ENCODE measurements around the gene MAPK8. TPM values are rescaled to one million over a fixed set of nuclear protein-coding genes. Genes with fewer than 3 reads are reported as not detected.

MAPK8 gene
- total RNA-seq, 1 experiment from 2014 or later: 111 TPM

GRCh38 chr10:48284811-48285210, 21.7 kb upstream of the MAPK8 start:
- Histone ChIP-seq H3K27ac (no peak overlapping the region), H3K9me3 (replicated peaks) (peaks cover 10% of the 10 kb centered on the region), H3K4me3 (no peak overlapping the region), H3K36me3 (no peaks in the 10 kb centered on the region), H3K4me1 (replicated peaks) (0 out of 2 replicates have a peak, but pooled peaks cover 4% of the 10 kb centered on the region), H3K27me3 (replicated peaks) (no peaks in the 10 kb centered on the region)
- no peak for DNase-seq (ENCODE audit: low read depth in 1 of 2, low spot score in 2 of 2)

DNA sequence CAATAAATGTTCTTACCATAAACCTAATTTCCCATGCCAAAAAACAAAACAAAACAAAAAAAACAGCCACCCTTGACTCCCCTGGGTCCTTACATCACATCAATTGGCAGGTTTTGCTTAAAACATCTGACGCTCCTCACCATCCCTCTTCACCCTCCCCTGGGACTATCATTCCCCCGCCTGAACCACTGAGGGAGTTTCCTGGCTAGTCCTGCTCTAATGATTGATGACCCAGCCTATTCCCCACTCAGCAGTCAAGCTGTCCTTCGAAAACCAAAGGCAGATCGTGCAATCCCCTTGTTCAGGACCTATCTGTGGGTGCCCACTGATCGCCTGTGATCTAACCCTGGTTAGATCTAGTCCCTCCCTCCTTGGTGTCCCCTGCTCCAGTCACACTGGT, 20.8 kb upstream of the MAPK8 start:
- no peak for DNase-seq (ENCODE audit: low read depth in 1 of 2, low spot score in 2 of 2)
- H3K4me1 ChIP-seq (replicated peaks): 0 out of 2 replicates have a peak, but pooled peaks cover 5% of the 10 kb centered on the region
- H3K36me3 ChIP-seq: no peaks in the 10 kb centered on the region
- no peaks in the 10 kb centered on the region for H3K27me3 ChIP-seq (replicated peaks)
- H3K9me3 ChIP-seq (replicated peaks): peaks cover 10% of the 10 kb centered on the region
- H3K4me3 ChIP-seq: no peak overlapping the region
- H3K27ac ChIP-seq: no peak overlapping the region

- no peaks in the 10 kb centered on the region for H3K36me3 ChIP-seq
- peaks cover 10% of the 10 kb centered on the region for H3K9me3 ChIP-seq (replicated peaks)
- H3K4me1 ChIP-seq (replicated peaks): 0 out of 2 replicates have a peak, but pooled peaks cover 5% of the 10 kb centered on the region
- H3K4me3 ChIP-seq: no peak overlapping the region
- H3K27me3 ChIP-seq (replicated peaks): no peaks in the 10 kb centered on the region
- no peak for DNase-seq (ENCODE audit: low read depth in 1 of 2, low spot score in 2 of 2)
- H3K27ac ChIP-seq: no peak overlapping the region
Measured at GRCh38 chr10:48286356-48286755, 20.1 kb upstream of the MAPK8 start.

DNA sequence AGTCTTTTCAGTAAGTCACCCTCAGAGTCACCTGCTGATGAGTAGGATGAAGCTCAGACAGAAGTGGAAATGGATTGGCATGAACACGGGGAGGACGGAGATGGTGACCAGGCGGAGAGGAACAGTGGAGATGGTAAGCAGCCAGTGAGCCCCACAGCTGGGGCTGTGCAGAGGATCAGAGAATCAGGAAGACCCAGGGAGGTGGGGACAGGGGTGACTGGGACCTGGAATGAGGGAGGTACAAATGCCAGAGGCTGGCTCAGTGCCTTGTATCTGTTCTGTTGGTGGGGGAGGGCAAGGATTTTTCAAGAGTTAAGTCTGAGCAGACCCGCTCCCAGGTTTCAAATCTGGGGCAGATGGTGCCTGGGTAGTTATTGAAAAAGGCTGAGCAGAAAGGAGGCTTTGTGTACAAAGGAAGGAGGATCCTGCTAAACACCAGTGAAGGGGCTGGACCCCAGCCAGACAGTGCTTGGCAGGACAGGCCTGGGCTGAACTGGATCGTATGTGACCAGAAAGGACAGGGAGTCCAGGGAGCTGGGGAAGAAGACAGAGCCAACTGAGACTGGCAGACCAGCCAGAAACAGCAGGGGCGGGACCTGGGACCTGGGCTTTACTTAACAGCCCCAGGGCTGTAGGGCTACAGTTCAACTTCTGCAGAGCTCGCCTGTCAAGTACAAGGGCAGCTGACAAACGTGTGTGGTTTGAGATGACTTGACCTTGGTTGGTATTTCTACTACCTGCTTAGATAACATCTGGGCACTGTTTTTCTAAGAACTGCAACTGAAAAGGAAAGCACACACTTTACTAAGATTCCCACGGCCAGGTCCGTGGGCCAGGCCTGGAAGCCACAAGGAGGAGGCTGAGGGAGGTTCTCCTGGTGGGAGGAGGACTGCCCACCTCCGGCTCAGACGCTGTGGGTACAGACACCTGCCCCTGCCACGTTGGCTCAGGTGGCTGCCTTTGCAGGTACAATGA, 18.8 kb upstream of the MAPK8 start:
- H3K36me3 ChIP-seq: no peaks in the 10 kb centered on the region
- H3K4me1 ChIP-seq (replicated peaks): 0 out of 2 replicates have a peak, but pooled peaks cover 5% of the 10 kb centered on the region
- no peak overlapping the region for H3K27ac ChIP-seq
- H3K27me3 ChIP-seq (replicated peaks): no peaks in the 10 kb centered on the region
- DNase-seq (ENCODE audit: low read depth in 1 of 2, low spot score in 2 of 2): no peak
- no peak overlapping the region for H3K4me3 ChIP-seq
- H3K9me3 ChIP-seq (replicated peaks): 0 out of 2 replicates have a peak, but pooled peaks cover 4% of the 10 kb centered on the region

- DNase-seq (ENCODE audit: low read depth in 1 of 2, low spot score in 2 of 2): no peak
- Histone ChIP-seq H3K4me3 (no peak overlapping the region), H3K4me1 (replicated peaks) (0 out of 2 replicates have a peak, but pooled peaks cover 5% of the 10 kb centered on the region), H3K27ac (no peak overlapping the region), H3K27me3 (replicated peaks) (no peaks in the 10 kb centered on the region), H3K9me3 (replicated peaks) (0 out of 2 replicates have a peak, but pooled peaks cover 4% of the 10 kb centered on the region), H3K36me3 (no peaks in the 10 kb centered on the region)
Measured at GRCh38 chr10:48288661-48289060, 17.8 kb upstream of the MAPK8 start.

DNA sequence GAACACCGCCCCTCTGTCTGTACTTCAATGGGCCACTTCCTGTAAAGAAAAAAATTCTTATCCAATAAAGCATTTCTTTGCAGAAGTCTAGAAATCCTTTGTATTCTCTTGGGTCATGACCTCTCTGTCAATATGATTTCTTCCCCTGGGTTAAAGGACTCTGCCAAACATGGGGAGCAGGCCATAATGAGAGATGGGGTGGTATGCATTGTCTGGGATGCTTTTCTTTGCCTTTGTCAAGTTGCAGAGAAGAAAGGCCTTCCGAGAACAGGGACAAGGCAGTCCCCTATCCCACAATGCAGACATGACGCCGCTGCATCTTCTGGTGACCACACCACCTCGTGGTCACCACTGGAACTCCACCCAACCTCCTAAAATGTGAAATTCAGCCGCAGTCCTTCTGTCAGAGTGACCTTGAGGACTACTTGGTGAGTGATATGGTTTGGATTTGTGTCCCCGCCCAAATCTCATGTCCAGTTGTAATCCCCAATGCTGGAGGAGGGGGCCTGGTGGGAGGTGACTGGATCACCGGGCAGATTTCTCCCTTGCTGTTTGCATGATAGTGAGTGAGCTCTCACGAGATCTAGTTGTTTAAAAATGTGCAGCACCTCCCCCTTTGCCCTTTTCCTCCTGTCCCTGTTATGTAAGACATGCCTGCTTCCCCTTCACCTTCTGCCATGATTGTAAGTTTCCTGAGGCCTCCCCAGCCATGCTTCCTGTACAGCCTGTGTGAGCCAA, 16.8 kb upstream of the MAPK8 start:
- H3K27me3 ChIP-seq (replicated peaks): no peaks in the 10 kb centered on the region
- H3K4me3 ChIP-seq: no peak overlapping the region
- no peaks in the 10 kb centered on the region for H3K9me3 ChIP-seq (replicated peaks)
- no peaks in the 10 kb centered on the region for H3K36me3 ChIP-seq
- DNase-seq (ENCODE audit: low read depth in 1 of 2, low spot score in 2 of 2): peak in 1 of 2 experiments; percentile 54
- no peak overlapping the region for H3K27ac ChIP-seq
- H3K4me1 ChIP-seq (replicated peaks): 0 out of 2 replicates have a peak, but pooled peaks cover 5% of the 10 kb centered on the region

- H3K36me3 ChIP-seq: no peaks in the 10 kb centered on the region
- 0 out of 2 replicates have a peak, but pooled peaks cover 5% of the 10 kb centered on the region for H3K4me1 ChIP-seq (replicated peaks)
- no peak overlapping the region for H3K4me3 ChIP-seq
- no peak overlapping the region for H3K27ac ChIP-seq
- no peak for DNase-seq (ENCODE audit: low read depth in 1 of 2, low spot score in 2 of 2)
- H3K9me3 ChIP-seq (replicated peaks): no peaks in the 10 kb centered on the region
- no peaks in the 10 kb centered on the region for H3K27me3 ChIP-seq (replicated peaks)
Measured at GRCh38 chr10:48290286-48290685, 16.2 kb upstream of the MAPK8 start.

DNA sequence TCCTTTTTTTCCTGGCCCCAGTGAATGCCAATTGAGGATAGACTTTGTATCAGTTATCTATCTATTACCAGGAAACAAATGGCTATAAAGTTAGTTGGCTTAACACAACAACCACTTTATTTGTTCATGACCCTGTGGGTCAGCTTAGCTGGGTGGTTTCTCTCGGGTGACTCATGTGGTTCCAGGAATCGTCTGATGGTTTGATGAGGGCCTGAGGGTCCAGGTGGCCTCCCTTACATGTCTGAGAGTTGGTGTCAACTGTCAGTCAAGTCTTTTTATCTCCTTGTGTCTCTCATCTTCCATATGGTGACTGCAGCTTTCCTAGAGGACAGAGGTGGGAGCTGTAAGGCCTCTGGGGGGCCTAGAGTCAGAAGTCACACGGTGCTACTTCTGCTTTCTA, 15.3 kb upstream of the MAPK8 start:
- DNase-seq (ENCODE audit: low read depth in 1 of 2, low spot score in 2 of 2): no peak
- Histone ChIP-seq H3K27ac (no peak overlapping the region), H3K4me1 (replicated peaks) (0 out of 2 replicates have a peak, but pooled peaks cover 5% of the 10 kb centered on the region), H3K4me3 (no peak overlapping the region), H3K36me3 (no peaks in the 10 kb centered on the region), H3K27me3 (replicated peaks) (no peaks in the 10 kb centered on the region), H3K9me3 (replicated peaks) (no peaks in the 10 kb centered on the region)

DNA sequence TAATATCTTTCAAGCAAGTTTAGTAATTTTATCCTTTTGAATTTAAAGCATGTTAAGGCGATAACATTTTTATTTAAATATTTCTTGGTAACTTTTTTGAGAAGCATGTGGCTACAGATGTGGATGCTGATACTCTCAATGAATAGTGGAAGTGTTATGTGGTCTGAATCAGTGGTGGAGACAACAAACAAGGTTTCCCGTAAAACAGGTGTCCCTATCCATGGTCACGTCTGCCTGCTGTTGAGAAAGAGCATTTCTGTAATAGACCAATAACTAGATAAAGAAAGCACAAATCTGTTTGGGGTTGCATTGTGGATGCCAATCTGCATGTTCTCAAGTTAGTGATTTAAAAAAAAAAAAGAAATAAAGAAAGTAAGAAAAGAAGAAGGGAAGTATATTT, 13.9 kb upstream of the MAPK8 start:
- Histone ChIP-seq H3K27me3 (replicated peaks) (no peaks in the 10 kb centered on the region), H3K27ac (no peak overlapping the region), H3K36me3 (no peaks in the 10 kb centered on the region), H3K9me3 (replicated peaks) (no peaks in the 10 kb centered on the region), H3K4me1 (replicated peaks) (0 out of 2 replicates have a peak, but pooled peaks cover 5% of the 10 kb centered on the region), H3K4me3 (no peak overlapping the region)
- DNase-seq (ENCODE audit: low read depth in 1 of 2, low spot score in 2 of 2): no peak

GRCh38 chr10:48294431-48294830, 12.0 kb upstream of the MAPK8 start:
- no peak overlapping the region for H3K4me3 ChIP-seq
- 0 out of 2 replicates have a peak, but pooled peaks cover 4% of the 10 kb centered on the region for H3K4me1 ChIP-seq (replicated peaks)
- no peaks in the 10 kb centered on the region for H3K9me3 ChIP-seq (replicated peaks)
- H3K36me3 ChIP-seq: no peaks in the 10 kb centered on the region
- H3K27me3 ChIP-seq (replicated peaks): no peaks in the 10 kb centered on the region
- no peak overlapping the region for H3K27ac ChIP-seq
- no peak for DNase-seq (ENCODE audit: low read depth in 1 of 2, low spot score in 2 of 2)

DNA sequence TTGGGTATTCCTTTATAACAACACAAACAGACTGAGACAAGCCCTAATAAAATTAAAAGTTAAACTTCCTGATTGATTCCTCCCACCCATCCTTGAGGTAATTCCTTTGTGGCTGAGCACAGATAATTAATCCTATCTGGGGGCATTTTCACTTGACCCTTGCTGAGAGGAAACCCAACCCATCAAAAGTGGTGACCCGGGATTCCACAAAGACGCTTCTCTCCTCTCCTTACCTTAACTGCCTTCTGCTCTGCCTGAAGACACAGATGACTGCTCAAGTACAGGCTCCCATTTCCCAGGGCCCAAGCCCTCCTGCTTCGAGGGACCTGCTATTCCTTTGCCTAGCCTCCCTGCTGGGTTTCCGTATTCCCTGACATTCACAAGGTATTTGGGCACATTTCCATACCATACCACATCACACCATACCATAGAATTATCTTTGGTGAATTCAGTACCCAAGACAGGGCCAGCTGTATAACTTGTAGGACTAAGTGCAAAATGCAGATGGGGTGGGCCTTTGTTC, 9.8 kb upstream of the MAPK8 start:
- Histone ChIP-seq H3K4me3 (no peak overlapping the region), H3K27me3 (replicated peaks) (no peaks in the 10 kb centered on the region), H3K36me3 (no peaks in the 10 kb centered on the region), H3K27ac (no peak overlapping the region), H3K9me3 (replicated peaks) (no peaks in the 10 kb centered on the region), H3K4me1 (replicated peaks) (no peaks in the 10 kb centered on the region)
- DNase-seq (ENCODE audit: low read depth in 1 of 2, low spot score in 2 of 2): no peak

- no peaks in the 10 kb centered on the region for H3K27me3 ChIP-seq (replicated peaks)
- no peaks in the 10 kb centered on the region for H3K36me3 ChIP-seq
- H3K4me1 ChIP-seq (replicated peaks): no peaks in the 10 kb centered on the region
Measured at GRCh38 chr10:48299066-48299465, 7.4 kb upstream of the MAPK8 start.

GRCh38 chr10:48299692-48300091, 6.8 kb upstream of the MAPK8 start:
- no peaks in the 10 kb centered on the region for H3K4me1 ChIP-seq (replicated peaks)
- no peaks in the 10 kb centered on the region for H3K36me3 ChIP-seq
- H3K27ac ChIP-seq: no peak overlapping the region
- H3K4me3 ChIP-seq: no peak overlapping the region
- H3K9me3 ChIP-seq (replicated peaks): no peaks in the 10 kb centered on the region
- DNase-seq (ENCODE audit: low read depth in 1 of 2, low spot score in 2 of 2): no peak
- H3K27me3 ChIP-seq (replicated peaks): no peaks in the 10 kb centered on the region

More at GRCh38 chr10:48299066-48299465, 7.4 kb upstream of the MAPK8 start:
- Histone ChIP-seq H3K9me3 (replicated peaks) (no peaks in the 10 kb centered on the region), H3K4me3 (no peak overlapping the region), H3K27ac (no peak overlapping the region)
- no peak for DNase-seq (ENCODE audit: low read depth in 1 of 2, low spot score in 2 of 2)
